GM12891 (cell line): Measurements from ENCODE around the gene NCF4.

Experiments used
- PAX5 ChIP-seq: IDR thresholded peaks from 2 replicates; pipeline ENCODE4 v1.6.1; 2011; ENCODE audit warnings: low read length, moderate library complexity, mild to moderate bottlenecking; ENCODE audit not compliant: insufficient read depth, severe bottlenecking
- POLR2A ChIP-seq: IDR thresholded peaks from 2 replicates; pipeline ENCODE4 v1.6.1; 2011; ENCODE audit warnings: low read depth, low read length, control low read depth
- POLR2AphosphoS5 ChIP-seq: IDR thresholded peaks from 2 replicates; pipeline ENCODE4 v1.6.1; 2011; ENCODE audit warnings: low read depth, low read length, control low read depth
- POU2F2 ChIP-seq: IDR thresholded peaks from 2 replicates; pipeline ENCODE4 v1.6.1; 2011; ENCODE audit warnings: low read depth, mild to moderate bottlenecking, control low read depth, low read length, moderate library complexity
- SPI1 ChIP-seq: IDR thresholded peaks from 2 replicates; pipeline ENCODE4 v1.6.1; 2011; ENCODE audit warnings: low read depth, low read length, control low read depth
- TAF1 ChIP-seq: IDR thresholded peaks from 2 replicates; pipeline ENCODE4 v1.6.1; 2011; ENCODE audit warnings: low read depth, low read length, control low read depth

DNA sequence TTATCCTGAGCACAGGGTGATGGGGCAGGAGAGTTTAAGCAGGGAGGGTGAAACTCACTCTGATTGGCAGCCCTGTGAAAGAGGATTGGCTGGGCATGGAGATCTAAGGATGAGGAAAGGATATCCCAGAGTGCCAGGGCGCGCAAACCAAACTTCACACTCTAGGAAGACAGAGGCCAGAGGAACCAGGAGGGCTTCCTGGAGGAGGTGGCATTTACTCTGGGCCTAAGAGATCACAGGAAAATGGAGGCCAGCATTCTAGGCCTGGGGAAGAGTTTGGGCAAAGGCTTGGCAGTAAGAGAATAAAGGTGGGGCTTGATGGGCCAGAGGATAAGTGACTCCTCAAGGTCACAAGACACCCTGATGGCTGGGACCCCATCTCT lies 377 bp upstream of the NCF4 start:
- TF ChIP-seq POLR2A (no peak), PAX5 (no peak), TAF1 (no peak), SPI1 (no peak), POLR2AphosphoS5 (no peak), POU2F2 (no peak)
